Duodenal mucosa (tissue), 2 donors: Measurements from ENCODE around the gene PDAP1.

Source experiments
- H3K27ac ChIP-seq: one replicate; pipeline ENCODE4 v1.7.0; 2013; ENCODE audit warnings: low read depth, low read length
- H3K27me3 ChIP-seq, 2 donors: one replicate each; pipeline ENCODE4 v1.7.0; 2013; ENCODE audit warnings: low read length in 2 of 2, control low read depth in 1 of 2; ENCODE audit not compliant: insufficient read depth in 2 of 2, control insufficient read depth in 1 of 2
- H3K36me3 ChIP-seq, 2 donors: one replicate each; pipeline ENCODE4 v1.7.0; 2013; ENCODE audit warnings: low read length in 2 of 2, control low read depth in 1 of 2; ENCODE audit not compliant: insufficient read depth in 2 of 2, control insufficient read depth in 1 of 2
- H3K4me1 ChIP-seq, 2 donors: one replicate each; pipeline ENCODE4 v1.7.0; 2013; ENCODE audit warnings: low read length in 2 of 2, control low read depth in 1 of 2; ENCODE audit not compliant: insufficient read depth in 2 of 2, control insufficient read depth in 1 of 2
- H3K4me3 ChIP-seq, 2 donors: one replicate each; pipeline ENCODE4 v1.7.0; 2013; ENCODE audit warnings: low read length in 2 of 2, low read depth in 1 of 2
- H3K9ac ChIP-seq, 2 donors: one replicate each; pipeline ENCODE4 v1.7.0; 2013; ENCODE audit warnings: low read length in 2 of 2, low read depth in 1 of 2
- H3K9me3 ChIP-seq, 2 donors: one replicate each; pipeline ENCODE4 v1.7.0; 2013; ENCODE audit warnings: low read length in 2 of 2, control low read depth in 1 of 2; ENCODE audit not compliant: control insufficient read depth in 1 of 2

Gene PDAP1

GRCh38 chr7:99408379-99409191 lies at the start of gene PDAP1, which contains the start of gene BUD31:
PDAP1 (minus strand) TSS chr7:99408597; CDS start chr7:99408548, 49 bp downstream.
BUD31 (plus strand) TSS chr7:99408969; CDS start chr7:99411093, 2,124 bp downstream.
- Histone ChIP-seq H3K27ac (peak within 1 kb of the TSS; percentile 99), H3K4me1 (peaks cover 27 to 34% of the 10 kb centered on the region in 2 donors), H3K27me3 (no peaks in the 10 kb centered on the region), H3K4me3 (peak within 1 kb of the TSS; percentile 91 to 96), H3K9ac (peak within 1 kb of the TSS; percentile 93 to 94), H3K36me3 (peaks cover 17 to 39% of the 10 kb centered on the region in 2 donors), H3K9me3 (no peaks in the 10 kb centered on the region)

GRCh38 chr7:99457650-99458493 lies 49.5 kb upstream of the PDAP1 start:
- Histone ChIP-seq H3K9ac (no peak overlapping the region), H3K9me3 (no peaks in the 10 kb centered on the region), H3K36me3 (peaks cover 23 to 88% of the 10 kb centered on the region in 2 donors)

GRCh38 chr7:99457050-99457649 lies 48.8 kb upstream of the PDAP1 start:
- Histone ChIP-seq H3K9ac (no peak overlapping the region), H3K36me3 (peaks cover 21 to 92% of the 10 kb centered on the region in 2 donors), H3K4me3 (no peak overlapping the region), H3K27ac (no peak overlapping the region), H3K9me3 (no peaks in the 10 kb centered on the region), H3K4me1 (no peaks in the 10 kb centered on the region), H3K27me3 (no peaks in the 10 kb centered on the region)

More at GRCh38 chr7:99457650-99458493, 49.5 kb upstream of the PDAP1 start:
- Histone ChIP-seq H3K4me1 (peaks cover 0 to under 1% of the 10 kb centered on the region in 2 donors), H3K4me3 (no peak overlapping the region), H3K27ac (no peak overlapping the region), H3K27me3 (no peaks in the 10 kb centered on the region)

- H3K27me3 ChIP-seq, result no peaks in the 10 kb centered on the region
- no peak overlapping the region for H3K27ac ChIP-seq
- peaks cover 26 to 97% of the 10 kb centered on the region in 2 donors for H3K36me3 ChIP-seq
- H3K9ac ChIP-seq, result no peak overlapping the region
- no peak overlapping the region for H3K4me3 ChIP-seq
- no peaks in the 10 kb centered on the region for H3K9me3 ChIP-seq
- no peaks in the 10 kb centered on the region for H3K4me1 ChIP-seq
Measured at GRCh38 chr7:99456288-99456687, 47.9 kb upstream of the PDAP1 start.

GRCh38 chr7:99455874-99456273 lies 47.5 kb upstream of the PDAP1 start:
- H3K36me3 ChIP-seq, result peaks cover 27 to 97% of the 10 kb centered on the region in 2 donors
- H3K4me3 ChIP-seq, result no peak overlapping the region
- H3K27ac ChIP-seq, result no peak overlapping the region
- H3K4me1 ChIP-seq, result no peaks in the 10 kb centered on the region
- H3K9me3 ChIP-seq, result no peaks in the 10 kb centered on the region
- H3K27me3 ChIP-seq, result no peaks in the 10 kb centered on the region
- H3K9ac ChIP-seq, result no peak overlapping the region

- H3K27ac ChIP-seq, result no peak overlapping the region
- no peak overlapping the region for H3K9ac ChIP-seq
- no peaks in the 10 kb centered on the region for H3K27me3 ChIP-seq
- H3K4me1 ChIP-seq, result no peaks in the 10 kb centered on the region
- H3K36me3 ChIP-seq, result peaks cover 34 to 98% of the 10 kb centered on the region in 2 donors
- no peak overlapping the region for H3K4me3 ChIP-seq
- H3K9me3 ChIP-seq, result no peaks in the 10 kb centered on the region
Measured at GRCh38 chr7:99453105-99453504, 44.7 kb upstream of the PDAP1 start.

- no peaks in the 10 kb centered on the region for H3K9me3 ChIP-seq
- H3K4me1 ChIP-seq, result no peaks in the 10 kb centered on the region
- H3K4me3 ChIP-seq, result no peak overlapping the region
- no peaks in the 10 kb centered on the region for H3K27me3 ChIP-seq
- H3K36me3 ChIP-seq, result peaks cover 33 to 98% of the 10 kb centered on the region in 2 donors
- no peak overlapping the region for H3K9ac ChIP-seq
- no peak overlapping the region for H3K27ac ChIP-seq
Measured at GRCh38 chr7:99452541-99452940, 44.1 kb upstream of the PDAP1 start.

- Histone ChIP-seq H3K27me3 (no peaks in the 10 kb centered on the region), H3K4me3 (no peak overlapping the region), H3K4me1 (no peaks in the 10 kb centered on the region), H3K9me3 (no peaks in the 10 kb centered on the region), H3K9ac (no peak overlapping the region), H3K27ac (no peak overlapping the region), H3K36me3 (peaks cover 33 to 94% of the 10 kb centered on the region in 2 donors)
Measured at GRCh38 chr7:99451936-99452335, 43.5 kb upstream of the PDAP1 start.

GRCh38 chr7:99449326-99449725 lies 40.9 kb upstream of the PDAP1 start:
- Histone ChIP-seq H3K4me3 (no peak overlapping the region), H3K27ac (no peak overlapping the region), H3K27me3 (no peaks in the 10 kb centered on the region), H3K4me1 (no peaks in the 10 kb centered on the region), H3K9me3 (no peaks in the 10 kb centered on the region), H3K36me3 (peaks cover 33 to 88% of the 10 kb centered on the region in 2 donors), H3K9ac (no peak overlapping the region)
